ENCODE results near the gene INPP5A. TPM values are rescaled to one million over a fixed set of nuclear protein-coding genes. Genes with fewer than 3 reads are reported as not detected.
A peak's percentile ranks its signal among the peaks of the same experiment; 100 is the strongest.

INPP5A gene
- total and polyA plus RNA-seq, 10 of the 15 experiments (the other 5 are each of a cell fraction or from before 2014, with no cell fraction given) = 0.52 to 15.0 (median 6.3) TPM

- Histone ChIP-seq H3K9me3 (replicated peaks; ENCODE audit: control insufficient read depth, insufficient read depth, low read length) (peaks cover 2% of the 10 kb centered on the region; the same call in 1 of the 3 replicates), H3K4me1 (ENCODE audit: control insufficient read depth, insufficient read depth, low read length) (no peaks in the 10 kb centered on the region), H2AFZ (ENCODE audit: control insufficient read depth, low read depth, low read length) (no peak overlapping the region), H3K36me3 (ENCODE audit: control insufficient read depth in 2 of 2, insufficient read depth in 2 of 2, low read length in 1 of 2) (peaks cover 0 to 4% of the 10 kb centered on the region in 2 experiments; a peak in 2 of 4 replicates), H3K4me3 (no peak overlapping the region), H3K79me2 (ENCODE audit: control insufficient read depth, insufficient read depth, low read length) (no peaks in the 10 kb centered on the region), H3K4me2 (ENCODE audit: control insufficient read depth, insufficient read depth) (no peak overlapping the region), H3K9ac (ENCODE audit: control insufficient read depth, insufficient read depth, low read length) (no peak overlapping the region), H3K27ac (ENCODE audit: control insufficient read depth, insufficient read depth) (no peak overlapping the region), H4K20me1 (ENCODE audit: control insufficient read depth, insufficient read depth) (no peaks in the 10 kb centered on the region), H3K27me3 (replicated peaks in 1 of 2; ENCODE audit: control insufficient read depth in 2 of 2, insufficient read depth in 2 of 2, low read length in 1 of 2) (no peaks in the 10 kb centered on the region)
- intact Hi-C loops (cut with micrococcal nuclease; ENCODE audit: unreplicated experiment) (no loop called here), in situ Hi-C loops (cut with MboI) (no loop called here)
- TF ChIP-seq MLLT1 (IDR thresholded peaks at IDR 0.05) = peak; percentile 46; the same call in 1 of the 2 replicates
- TF ChIP-seq PBX3 (IDR thresholded peaks at IDR 0.05; ENCODE audit: insufficient replicate concordance, low read depth, low read length) = no peak
- no peak for TF ChIP-seq BCLAF1 (IDR thresholded peaks at IDR 0.05)
- TF ChIP-seq SREBF2 (IDR thresholded peaks at IDR 0.05; ENCODE audit: low read length) = no peak
- no peak for TF ChIP-seq TCF3 (IDR thresholded peaks at IDR 0.05; ENCODE audit: borderline replicate concordance, insufficient read depth, low read depth, low read length)
- TF ChIP-seq IKZF2 (IDR thresholded peaks at IDR 0.05) = peak in 1 of 2 experiments; percentile 48; a peak in 2 of 4 replicates
- TF ChIP-seq RUNX3 (IDR thresholded peaks at IDR 0.05; ENCODE audit: low read length) = peak; percentile 68; the same call in 1 of the 2 replicates
- TF ChIP-seq IKZF1 (conservative IDR thresholded peaks at IDR 0.05) = peak; percentile 40; the same call in 1 of the 2 replicates
- TF ChIP-seq HDGF (IDR thresholded peaks at IDR 0.05) = peak; percentile 68
- peak; percentile 49; the same call in 1 of the 2 replicates for TF ChIP-seq PAX5 (IDR thresholded peaks at IDR 0.05; ENCODE audit: borderline replicate concordance, low read depth, low read length)
- TF ChIP-seq BHLHE40 (IDR thresholded peaks at IDR 0.05; ENCODE audit: borderline replicate concordance in 1 of 2, low read depth in 2 of 2, low read length in 1 of 2) = peak in 1 of 2 experiments; percentile 64; a peak in 2 of 4 replicates
- TF ChIP-seq MTA2 (IDR thresholded peaks at IDR 0.05; ENCODE audit: low read depth) = peak; percentile 16; the same call in 1 of the 2 replicates
- TF ChIP-seq CBX3 (IDR thresholded peaks at IDR 0.05; ENCODE audit: borderline replicate concordance, low read depth) = no peak
- TF ChIP-seq STAT1 (conservative IDR thresholded peaks at IDR 0.05) = no peak
- 0 out of 2 replicates have a peak, but pooled peaks have one; percentile 22 for TF ChIP-seq TCF12 (IDR thresholded peaks at IDR 0.05; ENCODE audit: low read depth, low read length)
- ATAC-seq (no peak), FAIRE-seq (no peak), DNase-seq (ENCODE audit: low read depth, low spot score) (no peak)
- ChIA-PET RAD21 (ENCODE audit: unreplicated experiment) (interaction anchor here (0.7 kb wide), 1 partner anchor 19 kb away, joined by 3 read pairs; no protein-coding TSS in a partner anchor), CTCF (no interaction called here), SMC1A (ENCODE audit: uncharacterized antibody, unreplicated experiment) (interaction anchor here (1.9 kb wide), 1 partner anchor 44 kb away, joined by 5 read pairs; no protein-coding TSS in a partner anchor), POLR2A (no interaction called here)
- WGBS (ENCODE audit: insufficient coverage, insufficient replicate concordance, low lambda C conversion rate, missing lambda C conversion rate) = 63% methylated on average over 30 of the region's 30 CpGs
- BruUV-seq (replicated peaks) = no TSS peak
Measured at GRCh38 chr10:132616170-132616995, 78.8 kb downstream of the INPP5A start.

Measured in GM12878 (cell line).